ENCODE results near the gene BRSK1. TPM values are rescaled to one million over a fixed set of nuclear protein-coding genes. Genes with fewer than 3 reads are reported as not detected.
A peak's percentile ranks its signal among the peaks of the same experiment; 100 is the strongest.

The BRSK1 gene
- total RNA-seq, 4 donors from 2014 or later: 4.1 to 17.1 (median 12.0) TPM; not detected in 1

GRCh38 chr19:55358943-55359908 lies 75.4 kb downstream of the BRSK1 start:
- Histone ChIP-seq H3K27ac (no peak overlapping the region), H3K4me1 (peaks cover 0 to 6% of the 10 kb centered on the region in 2 donors), H3K9me3 (no peaks in the 10 kb centered on the region), H3K36me3 (no peaks in the 10 kb centered on the region), H3K4me3 (no peak overlapping the region), H3K27me3 (peaks cover 2 to 7% of the 10 kb centered on the region in 2 donors)
- DNase-seq: no peak
- no peak for TF ChIP-seq POLR2A (IDR thresholded peaks at IDR 0.05)
- TF ChIP-seq CTCF (IDR thresholded peaks at IDR 0.05): no peak
- intact Hi-C loops (cut with DNase I; ENCODE audit: low total_unique reads): no loop called here

GRCh38 chr19:55360902-55361301 lies 77.1 kb downstream of the BRSK1 start:
- TF ChIP-seq CTCF (IDR thresholded peaks at IDR 0.05) (no peak), POLR2A (IDR thresholded peaks at IDR 0.05) (no peak)
- intact Hi-C loops (cut with DNase I; ENCODE audit: low total_unique reads): no loop called here
- no peaks in the 10 kb centered on the region for H3K27me3 ChIP-seq
- no peaks in the 10 kb centered on the region for H3K9me3 ChIP-seq
- no peak for DNase-seq
- H3K4me1 ChIP-seq: no peaks in the 10 kb centered on the region
- no peak overlapping the region for H3K4me3 ChIP-seq
- no peak overlapping the region for H3K27ac ChIP-seq
- no peaks in the 10 kb centered on the region for H3K36me3 ChIP-seq

Small RNA genes within 50 kb of the gene (microRNA-seq; reads per million reads assigned to microRNA genes)
- gene MIR6802 (ENCODE audit: borderline microRNAs expressed, borderline replicate concordance) (not detected), gene MIR6803 (ENCODE audit: borderline microRNAs expressed, borderline replicate concordance) (6.4 reads per million, percentile 11 among the genes with 10 or more reads in this experiment)

Small RNA genes within 50 kb of the gene (small RNA-seq; reads per million reads assigned to genes)
- not detected for gene MIR6802
- not detected for gene MIR6803

Other genes with a start within 250 kb of the BRSK1 start
- gene GP6, start 245.7 kb upstream of the BRSK1 start, total RNA-seq: under 1 TPM in 2 of 4 donors, not detected in 2; 0.28 to 0.85 TPM
- 10 to 100 TPM in 3 of 4 donors, 1 to 10 TPM in 1; 2.6 to 48.7 (median 17.1) TPM for gene RDH13, start 220.8 kb upstream of the BRSK1 start, total RNA-seq
- 10 to 100 TPM in 1 of 4 donors, 1 to 10 TPM in 2, not detected in 1; 4.2 to 22.4 (median 5.6) TPM for gene EPS8L1, start 208.1 kb upstream of the BRSK1 start, total RNA-seq
- 100 to 1,000 TPM in 2 of 4 donors, 10 to 100 TPM in 2; 43.5 to 288 (median 116) TPM for gene PPP1R12C, start 166.4 kb upstream of the BRSK1 start, total RNA-seq
- gene TNNT1, start 134.8 kb upstream of the BRSK1 start, total RNA-seq: 1 to 10 TPM in 2 of 4 donors, not detected in 2; 2.5 to 9.3 TPM
- gene TNNI3, start 126.3 kb upstream of the BRSK1 start, total RNA-seq: 1 to 10 TPM in 1 of 4 donors, under 1 TPM in 1, not detected in 2; 0.55 to 3.3 TPM
- gene DNAAF3, start 117.4 kb upstream of the BRSK1 start, total RNA-seq: 1 to 10 TPM in 3 of 4 donors, not detected in 1; 3.1 to 4.4 (median 3.9) TPM
- under 1 TPM in 1 of 4 donors, not detected in 3; 0.35 TPM for gene SYT5, start 103.7 kb upstream of the BRSK1 start, total RNA-seq
- gene PTPRH, start 74.5 kb upstream of the BRSK1 start, total RNA-seq: 1 to 10 TPM in 2 of 4 donors, under 1 TPM in 1, not detected in 1; 0.29 to 3.8 (median 3.2) TPM
- 1 to 10 TPM in 3 of 4 donors, not detected in 1; 1.8 to 7.9 (median 2.4) TPM for gene TMEM86B, start 55.2 kb upstream of the BRSK1 start, total RNA-seq
- 10 to 100 TPM in 2 of 4 donors, 1 to 10 TPM in 2; 5.6 to 70.4 (median 16.3) TPM for gene PPP6R1, start 25.0 kb upstream of the BRSK1 start, total RNA-seq
- gene HSPBP1, start 3.9 kb upstream of the BRSK1 start, total RNA-seq: 10 to 100 TPM in 3 of 4 donors, 1 to 10 TPM in 1; 1.3 to 37.4 (median 25.6) TPM
- gene TMEM150B, start 41.3 kb downstream of the BRSK1 start, total RNA-seq: 1 to 10 TPM in 1 of 4 donors, not detected in 3; 2.6 TPM
- 10 to 100 TPM; 12.4 to 65.6 (median 15.9) TPM for gene KMT5C, start 55.9 kb downstream of the BRSK1 start, total RNA-seq
- gene COX6B2, start 70.7 kb downstream of the BRSK1 start, total RNA-seq: 1 to 10 TPM in 1 of 4 donors, under 1 TPM in 1, not detected in 2; 0.14 to 4.6 TPM
- gene GARIN5B, start 79.3 kb downstream of the BRSK1 start, total RNA-seq: under 1 TPM in 1 of 4 donors, not detected in 3; 0.18 TPM
- 1 to 10 TPM in 1 of 4 donors, not detected in 3; 1.6 TPM for gene IL11, start 86.5 kb downstream of the BRSK1 start, total RNA-seq
- 1 to 10 TPM in 1 of 4 donors, not detected in 3; 1.1 TPM for gene TMEM190, start 92.8 kb downstream of the BRSK1 start, total RNA-seq
- 1 to 10 TPM in 1 of 4 donors, under 1 TPM in 1, not detected in 2; 0.83 to 2.3 TPM for gene TMEM238, start 100.3 kb downstream of the BRSK1 start, total RNA-seq
- gene RPL28, start 101.9 kb downstream of the BRSK1 start, total RNA-seq: 1,000 to 10,000 TPM in 1 of 4 donors, 100 to 1,000 TPM in 2, 10 to 100 TPM in 1; 20.7 to 1,084 (median 431) TPM
- gene UBE2S, start 123.8 kb downstream of the BRSK1 start, total RNA-seq: 100 to 1,000 TPM in 1 of 4 donors, 10 to 100 TPM in 2, 1 to 10 TPM in 1; 3.2 to 141 (median 21.5) TPM
- gene SHISA7, start 159.3 kb downstream of the BRSK1 start, total RNA-seq: not detected
- gene ISOC2, start 177.6 kb downstream of the BRSK1 start, total RNA-seq: 10 to 100 TPM in 3 of 4 donors, 1 to 10 TPM in 1; 1.2 to 78.6 (median 23.8) TPM
- not detected for gene C19orf85, start 180.8 kb downstream of the BRSK1 start, total RNA-seq
- gene ZNF628, start 192.6 kb downstream of the BRSK1 start, total RNA-seq: 10 to 100 TPM in 2 of 4 donors, 1 to 10 TPM in 1, not detected in 1; 1.0 to 29.5 (median 11.9) TPM
- gene NAT14, start 201.2 kb downstream of the BRSK1 start, total RNA-seq: 10 to 100 TPM; 16.8 to 44.3 (median 19.6) TPM
- 10 to 100 TPM in 3 of 4 donors, 1 to 10 TPM in 1; 5.0 to 50.8 (median 36.0) TPM for gene SSC5D, start 204.4 kb downstream of the BRSK1 start, total RNA-seq